Activated CD4-positive, alpha-beta memory T cell treated with anti-CD3 and anti-CD28 coated beads, Interleukin-2, amount 10 ng/mL, durations not matched to agents 7 days and 5 days (primary cell): ENCODE data around the gene ALCAM. TPM values are rescaled to one million over a fixed set of nuclear protein-coding genes. Genes with fewer than 3 reads are reported as not detected.

ENCODE experiments used
- CTCF ChIA-PET: fragments of 350-600 bp; sonication (Branson Sonifier 250); formaldehyde crosslinking; loops from one replicate; lab custom pipeline; 2021; ENCODE audit warnings: antibody characterized with exemption, inconsistent platforms; lab: Charles Lee
- POLR2A ChIA-PET: fragments of 350-600 bp; sonication (Branson Sonifier 250); formaldehyde crosslinking; loops from one replicate; lab custom pipeline; 2021; ENCODE audit warnings: antibody characterized with exemption; lab: Charles Lee
- DNase-seq: peaks from one replicate; pipeline ENCODE4 v3.0.0-alpha.2; 2020
- H3K27ac Mint-ChIP-seq: one replicate; pipeline ENCODE4 v1.8.0; 2021; ENCODE audit warnings: mild to moderate bottlenecking, mixed read lengths
- H3K27me3 Mint-ChIP-seq: one replicate; pipeline ENCODE4 v1.8.0; 2021; ENCODE audit warnings: mixed read lengths
- H3K36me3 Mint-ChIP-seq: one replicate; pipeline ENCODE4 v1.8.0; 2021; ENCODE audit warnings: low read depth, mixed read lengths
- H3K4me1 Mint-ChIP-seq: one replicate; pipeline ENCODE4 v1.8.0; 2021; ENCODE audit warnings: mixed read lengths
- H3K4me3 Mint-ChIP-seq: one replicate; pipeline ENCODE4 v1.8.0; 2021; ENCODE audit warnings: mild to moderate bottlenecking, mixed read lengths
- H3K9me3 Mint-ChIP-seq: one replicate; pipeline ENCODE4 v1.8.0; 2021; ENCODE audit warnings: mixed read lengths
- total RNA-seq, 2 experiments: library from RNA; stranded (reverse); gene quantifications; one replicate each; pipeline ENCODE4 v1.2.3, GENCODE V29; 2021

Gene ALCAM
- total RNA-seq, 2 experiments from 2014 or later = 12.4 to 12.9 TPM

DNA sequence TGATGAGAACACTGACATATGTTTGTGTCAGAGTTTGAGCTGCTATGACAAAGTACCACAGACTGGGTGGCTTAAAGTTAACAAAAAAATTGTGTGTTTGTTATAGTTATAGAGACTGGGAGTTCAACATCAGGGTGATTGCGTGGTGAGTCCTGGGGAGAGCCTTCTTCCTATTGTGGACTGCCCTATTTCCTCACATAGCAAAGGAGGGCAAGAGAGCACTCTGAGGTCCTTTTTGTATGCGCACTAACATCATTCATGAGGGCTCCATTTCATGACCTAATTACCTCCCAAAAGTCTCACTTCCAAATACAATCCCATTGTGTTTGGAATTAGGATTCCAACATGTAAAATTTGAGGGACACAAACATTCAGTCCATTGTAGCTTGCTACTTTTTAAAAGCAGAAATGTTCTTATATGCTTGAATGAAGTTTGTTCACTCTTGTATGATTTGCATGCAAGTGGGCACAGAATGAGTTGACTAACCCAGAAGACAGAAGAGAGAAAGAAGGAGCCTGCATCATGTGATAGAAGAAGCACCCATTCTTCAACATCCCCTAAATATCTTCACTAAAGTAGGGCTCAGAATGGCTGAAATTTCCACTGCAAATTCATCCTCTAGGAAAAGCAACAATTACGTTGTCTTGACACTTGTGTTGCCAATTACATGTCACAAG lies 18.9 kb upstream of the ALCAM start:
- Mint-ChIP-seq H3K27me3 (peaks cover 21% of the 10 kb centered on the region), H3K4me3 (no peak overlapping the region), H3K36me3 (no peaks in the 10 kb centered on the region), H3K4me1 (no peaks in the 10 kb centered on the region), H3K9me3 (no peaks in the 10 kb centered on the region), H3K27ac (no peak overlapping the region)
- CTCF ChIA-PET = no interaction called here
- POLR2A ChIA-PET = no interaction called here
- DNase-seq = no peak

DNA sequence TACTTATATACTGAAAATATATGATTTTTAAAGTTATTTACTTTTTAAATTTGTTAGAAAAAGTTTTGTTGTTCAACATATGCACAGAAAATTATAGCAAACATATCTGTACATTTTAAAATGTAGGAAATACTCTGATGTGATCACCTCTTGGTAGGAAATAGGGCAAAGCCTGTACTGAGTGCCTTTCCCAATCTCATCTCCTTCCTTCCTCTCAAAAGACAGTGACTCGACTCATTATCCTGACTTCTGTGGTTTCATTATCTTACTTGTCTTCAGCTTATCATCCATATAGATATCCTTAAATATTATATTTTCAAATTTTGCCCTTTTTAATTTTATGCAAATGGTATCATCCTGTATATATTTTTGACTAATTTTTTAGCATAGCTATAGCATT lies 18.4 kb upstream of the ALCAM start:
- no peaks in the 10 kb centered on the region for H3K4me1 Mint-ChIP-seq
- CTCF ChIA-PET = no interaction called here
- POLR2A ChIA-PET = no interaction called here
- no peaks in the 10 kb centered on the region for H3K36me3 Mint-ChIP-seq
- H3K9me3 Mint-ChIP-seq = no peaks in the 10 kb centered on the region
- H3K27ac Mint-ChIP-seq = no peak overlapping the region
- H3K4me3 Mint-ChIP-seq = no peak overlapping the region
- peaks cover 24% of the 10 kb centered on the region for H3K27me3 Mint-ChIP-seq
- DNase-seq = no peak

- H3K27me3 Mint-ChIP-seq = peaks cover 39% of the 10 kb centered on the region
- H3K9me3 Mint-ChIP-seq = no peaks in the 10 kb centered on the region
- no peak overlapping the region for H3K4me3 Mint-ChIP-seq
- H3K36me3 Mint-ChIP-seq = no peaks in the 10 kb centered on the region
- ChIA-PET POLR2A (no interaction called here), CTCF (no interaction called here)
- DNase-seq = no peak
- peaks cover 6% of the 10 kb centered on the region for H3K4me1 Mint-ChIP-seq
- no peak overlapping the region for H3K27ac Mint-ChIP-seq
These were observed 16.9 kb upstream of the ALCAM start for GRCh38 chr3:105349684-105350387.

- Mint-ChIP-seq H3K36me3 (no peaks in the 10 kb centered on the region), H3K4me1 (peaks cover 6% of the 10 kb centered on the region), H3K4me3 (no peak overlapping the region), H3K9me3 (no peaks in the 10 kb centered on the region), H3K27ac (no peak overlapping the region), H3K27me3 (peaks cover 51% of the 10 kb centered on the region)
- POLR2A ChIA-PET = no interaction called here
- CTCF ChIA-PET = no interaction called here
- DNase-seq = no peak
These were observed 14.9 kb upstream of the ALCAM start for GRCh38 chr3:105351821-105352220.

DNA sequence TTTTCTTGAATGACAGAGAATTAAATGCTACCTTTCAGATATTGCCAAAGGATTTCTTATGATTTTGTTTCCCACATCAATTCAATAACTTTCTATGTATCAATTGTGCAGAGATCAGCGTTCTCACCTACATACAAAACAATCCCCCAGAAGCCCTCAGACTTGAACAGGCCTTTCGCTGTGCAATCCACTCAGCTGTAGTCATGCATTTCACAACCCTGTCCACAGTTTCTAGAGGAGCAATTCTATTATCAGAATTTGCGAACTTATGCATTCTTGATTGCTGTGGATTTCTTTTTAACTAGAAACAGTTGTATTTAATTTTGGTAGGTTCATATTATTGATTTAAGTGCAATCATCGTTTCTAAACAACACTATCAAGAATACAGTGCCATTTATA lies 13.7 kb upstream of the ALCAM start:
- CTCF ChIA-PET = no interaction called here
- no peak for DNase-seq
- Mint-ChIP-seq H3K4me3 (no peak overlapping the region), H3K4me1 (peaks cover 6% of the 10 kb centered on the region), H3K27ac (no peak overlapping the region), H3K36me3 (no peaks in the 10 kb centered on the region), H3K9me3 (no peaks in the 10 kb centered on the region), H3K27me3 (peaks cover 57% of the 10 kb centered on the region)
- POLR2A ChIA-PET = no interaction called here

DNA sequence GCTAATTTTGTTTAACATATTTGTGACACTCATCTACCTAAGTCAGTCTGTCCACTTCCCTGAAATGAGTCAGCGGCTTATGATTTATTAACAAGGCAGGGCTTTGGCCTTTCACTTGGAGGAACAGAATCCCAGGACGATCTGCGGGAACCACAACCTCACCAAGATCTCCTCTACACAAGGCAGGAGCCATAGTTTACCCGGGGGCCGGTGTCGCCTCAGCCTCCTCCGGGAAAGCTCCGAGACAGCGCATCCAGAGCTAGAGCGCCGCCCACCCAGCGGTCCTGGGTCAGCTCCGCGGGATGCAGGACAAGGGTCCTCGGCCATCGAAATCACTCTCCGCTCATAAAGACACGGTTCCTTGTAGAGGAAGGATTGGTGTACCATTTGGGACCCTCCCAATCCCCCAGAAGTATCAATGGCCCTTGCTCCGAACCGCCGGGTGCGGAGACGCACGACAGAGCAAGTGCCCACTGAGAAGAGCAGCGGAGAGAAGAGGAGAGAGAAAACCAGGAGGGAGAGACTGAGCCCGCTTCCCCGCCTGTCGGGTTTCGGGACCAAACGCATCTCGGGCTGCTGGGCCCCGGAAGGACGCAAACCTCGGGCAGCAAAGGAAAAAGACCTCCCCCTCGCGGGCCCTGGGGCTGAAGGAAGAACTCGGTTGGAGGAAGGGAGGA lies 13.1 kb upstream of the ALCAM start:
- DNase-seq = no peak
- Mint-ChIP-seq H3K27ac (no peak overlapping the region), H3K4me3 (no peak overlapping the region), H3K27me3 (peaks cover 57% of the 10 kb centered on the region), H3K36me3 (no peaks in the 10 kb centered on the region), H3K9me3 (no peaks in the 10 kb centered on the region), H3K4me1 (peaks cover 6% of the 10 kb centered on the region)
- ChIA-PET POLR2A (no interaction called here), CTCF (no interaction called here)

DNA sequence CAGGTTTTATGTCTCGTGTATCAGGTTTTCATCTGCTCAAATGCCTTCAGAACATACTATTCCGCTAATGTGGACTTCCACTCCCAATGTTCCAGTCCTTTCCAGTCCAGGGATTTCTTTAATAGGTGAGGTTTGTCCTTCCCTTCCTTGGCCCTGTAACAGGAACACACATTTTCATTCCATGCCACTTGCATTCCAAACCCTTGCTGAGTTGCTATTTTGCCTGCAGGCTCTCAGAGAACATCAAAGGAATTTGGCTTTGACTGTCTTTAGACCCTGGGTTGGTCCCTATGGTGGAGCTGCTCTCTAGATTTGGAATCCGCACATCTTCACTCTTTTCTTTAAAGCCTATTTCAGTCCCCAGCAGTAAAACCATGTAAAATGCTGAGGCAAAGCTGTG lies 12.3 kb upstream of the ALCAM start:
- Mint-ChIP-seq H3K27ac (no peak overlapping the region), H3K9me3 (no peaks in the 10 kb centered on the region), H3K27me3 (peaks cover 56% of the 10 kb centered on the region), H3K4me1 (peaks cover 7% of the 10 kb centered on the region), H3K4me3 (no peak overlapping the region), H3K36me3 (no peaks in the 10 kb centered on the region)
- no peak for DNase-seq
- POLR2A ChIA-PET = no interaction called here
- CTCF ChIA-PET = no interaction called here

DNA sequence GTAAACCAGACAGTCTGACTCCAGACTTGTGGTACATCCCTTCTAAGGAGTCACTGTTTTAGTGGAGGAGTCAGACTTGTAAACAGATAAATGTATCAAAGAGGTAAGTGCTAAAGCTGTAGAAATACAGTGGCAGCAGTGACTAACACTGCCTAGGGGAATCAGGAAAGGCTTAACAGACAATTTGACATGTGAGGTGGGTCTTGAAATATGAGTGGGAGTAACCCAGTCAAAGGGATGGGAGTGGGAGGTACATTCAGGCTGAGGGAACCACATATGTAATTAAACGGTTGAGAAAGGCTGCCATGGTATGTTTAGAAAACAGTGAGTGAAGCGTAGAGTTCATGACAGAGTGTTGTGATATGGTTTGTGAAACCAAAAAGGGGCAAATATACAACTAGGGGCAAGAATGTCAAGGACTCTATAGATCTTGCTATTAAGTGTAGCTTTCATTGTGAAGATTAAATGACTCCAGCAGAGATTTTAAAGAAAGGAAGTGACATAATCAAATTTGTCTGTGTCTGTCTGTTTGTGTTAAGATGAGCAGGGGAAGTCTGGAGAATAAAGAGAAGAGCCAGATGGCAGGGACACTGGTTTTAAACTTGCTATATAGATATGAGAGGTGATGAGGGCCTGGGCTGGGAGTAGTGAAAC lies 11.2 kb upstream of the ALCAM start:
- DNase-seq = no peak
- H3K27me3 Mint-ChIP-seq = peaks cover 53% of the 10 kb centered on the region
- ChIA-PET CTCF (no interaction called here), POLR2A (interaction anchor here (1.3 kb wide), 1 partner anchor 11 kb away, joined by 3 read pairs; the partner anchor contains the start of gene ALCAM)
- H3K36me3 Mint-ChIP-seq = no peaks in the 10 kb centered on the region
- H3K9me3 Mint-ChIP-seq = no peaks in the 10 kb centered on the region
- H3K27ac Mint-ChIP-seq = no peak overlapping the region
- H3K4me3 Mint-ChIP-seq = no peak overlapping the region
- peaks cover 7% of the 10 kb centered on the region for H3K4me1 Mint-ChIP-seq

DNA sequence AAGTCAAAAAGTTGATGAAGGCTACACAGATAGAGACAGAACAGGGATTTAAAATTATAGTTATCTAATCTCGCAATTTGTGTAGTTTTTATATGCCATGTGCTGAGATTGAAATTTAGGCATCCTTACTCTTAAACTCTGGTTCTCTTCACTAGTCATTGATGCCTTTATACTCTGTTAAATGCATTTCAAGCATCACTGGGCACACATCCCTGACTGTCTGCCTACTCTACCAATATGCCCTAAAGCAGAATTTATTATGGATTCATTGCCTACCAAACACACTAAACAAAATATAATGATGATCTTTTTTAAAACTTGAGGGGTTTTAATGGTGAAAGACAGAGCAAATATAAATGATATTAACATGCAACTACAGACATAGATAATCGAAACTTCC lies 10.3 kb upstream of the ALCAM start:
- peaks cover 7% of the 10 kb centered on the region for H3K4me1 Mint-ChIP-seq
- H3K27ac Mint-ChIP-seq = no peak overlapping the region
- ChIA-PET CTCF (no interaction called here), POLR2A (interaction anchor here (1.3 kb wide), 1 partner anchor 10 kb away, joined by 3 read pairs; the partner anchor contains the start of gene ALCAM)
- no peaks in the 10 kb centered on the region for H3K9me3 Mint-ChIP-seq
- no peaks in the 10 kb centered on the region for H3K36me3 Mint-ChIP-seq
- peaks cover 52% of the 10 kb centered on the region for H3K27me3 Mint-ChIP-seq
- no peak overlapping the region for H3K4me3 Mint-ChIP-seq
- DNase-seq = no peak

DNA sequence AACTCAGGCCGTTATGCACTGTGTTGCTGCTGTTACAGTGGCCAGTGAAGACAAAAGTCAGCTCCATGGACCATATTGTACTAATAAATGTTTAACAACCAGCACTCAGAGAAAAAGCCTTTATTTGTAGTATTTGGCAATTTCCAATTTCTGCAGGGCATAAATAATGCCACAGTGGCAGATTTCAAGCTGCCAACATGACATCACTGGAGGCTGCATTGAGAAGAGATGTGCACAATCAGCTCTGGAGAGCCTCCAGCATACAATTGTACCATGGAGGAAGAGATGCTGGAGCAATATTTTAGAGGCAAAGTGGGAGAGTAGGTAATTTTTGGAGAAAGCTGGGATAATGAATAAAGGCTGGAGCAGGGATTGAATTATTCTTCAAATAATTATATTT lies 9.7 kb upstream of the ALCAM start:
- Mint-ChIP-seq H3K27me3 (peaks cover 46% of the 10 kb centered on the region), H3K9me3 (no peaks in the 10 kb centered on the region), H3K36me3 (no peaks in the 10 kb centered on the region), H3K4me3 (no peak overlapping the region), H3K4me1 (peaks cover 7% of the 10 kb centered on the region), H3K27ac (no peak overlapping the region)
- POLR2A ChIA-PET = no interaction called here
- DNase-seq = no peak
- CTCF ChIA-PET = no interaction called here

DNA sequence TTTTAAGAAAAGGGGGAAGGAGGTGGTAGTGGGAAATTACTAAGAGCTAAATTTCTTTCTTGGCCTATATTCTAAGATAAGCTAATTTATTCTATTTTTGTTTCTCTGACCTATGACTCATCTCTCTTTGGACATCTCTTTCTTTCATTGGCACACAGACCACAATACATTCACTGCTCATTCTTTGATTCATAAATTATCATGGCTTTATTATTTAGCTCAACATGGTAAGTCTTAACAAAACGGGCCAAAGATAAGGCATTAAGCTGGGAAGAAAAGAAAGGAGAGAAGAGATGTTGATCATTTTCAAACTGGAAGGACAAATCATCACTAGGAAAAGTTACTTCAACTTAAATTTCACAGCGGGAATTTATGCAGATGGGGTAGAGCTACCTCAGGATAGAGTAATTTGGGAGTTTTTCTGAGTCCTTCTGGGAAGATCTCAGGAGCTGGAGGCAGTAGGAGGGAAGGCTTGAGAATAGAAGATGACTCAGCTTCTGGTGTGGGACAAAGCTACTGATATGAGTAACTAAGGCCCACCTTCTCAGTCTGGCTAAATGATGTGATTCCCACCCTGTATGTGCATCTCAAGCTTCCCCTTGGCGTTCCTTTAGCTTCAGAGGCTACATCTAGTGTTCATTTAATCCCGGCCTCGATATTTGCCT lies 7.5 kb upstream of the ALCAM start:
- Mint-ChIP-seq H3K4me1 (peaks cover 5% of the 10 kb centered on the region), H3K4me3 (no peak overlapping the region), H3K9me3 (no peaks in the 10 kb centered on the region), H3K36me3 (no peaks in the 10 kb centered on the region), H3K27me3 (peaks cover 32% of the 10 kb centered on the region), H3K27ac (no peak overlapping the region)
- ChIA-PET POLR2A (interaction anchor here (1.1 kb wide), 1 partner anchor 9 kb away, joined by 5 read pairs; no protein-coding TSS in a partner anchor), CTCF (interaction anchor here (0.6 kb wide), 1 partner anchor 101 kb away, joined by 4 read pairs; no protein-coding TSS in a partner anchor)
- DNase-seq = no peak

DNA sequence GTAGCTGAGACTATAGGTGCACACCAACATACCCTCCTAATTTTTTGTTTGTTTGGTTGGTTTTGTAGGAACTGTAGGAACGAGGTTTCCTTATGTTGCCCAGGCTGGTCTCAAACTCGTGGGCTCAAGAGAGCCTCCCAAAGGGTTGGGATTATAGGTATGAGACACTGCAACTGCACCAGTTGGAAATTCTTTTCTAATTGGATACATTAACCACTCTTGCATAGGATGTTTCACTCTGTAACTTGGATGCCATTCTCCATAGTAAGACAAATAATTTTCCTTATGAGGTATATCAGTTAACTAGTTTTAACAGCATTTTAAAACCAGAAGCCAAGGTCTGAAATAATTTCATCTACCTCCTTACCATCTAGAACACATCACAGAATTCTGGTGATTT lies 6.7 kb upstream of the ALCAM start:
- POLR2A ChIA-PET = interaction anchor here (1.1 kb wide), 1 partner anchor 8 kb away, joined by 5 read pairs; no protein-coding TSS in a partner anchor
- CTCF ChIA-PET = no interaction called here
- no peaks in the 10 kb centered on the region for H3K9me3 Mint-ChIP-seq
- H3K4me3 Mint-ChIP-seq = no peak overlapping the region
- no peaks in the 10 kb centered on the region for H3K36me3 Mint-ChIP-seq
- peaks cover 4% of the 10 kb centered on the region for H3K4me1 Mint-ChIP-seq
- H3K27ac Mint-ChIP-seq = no peak overlapping the region
- DNase-seq = no peak
- peaks cover 28% of the 10 kb centered on the region for H3K27me3 Mint-ChIP-seq
